IMR-90 (cell line): Measurements from ENCODE around the gene SENP7. TPM values are rescaled to one million over a fixed set of nuclear protein-coding genes. Genes with fewer than 3 reads are reported as not detected.

Source experiments
- ATAC-seq: fragments of 200-7000 bp; cut with Tn5 transposase; 2 replicates; pipeline ENCODE4 v1.9.1; 2020; ENCODE audit warnings: low read depth, mild to moderate bottlenecking, moderate library complexity
- BruUV-seq: library from RNA; stranded (reverse); fragments of 400-500 nt; replicated peaks from 2 replicates; lab custom pipeline; 2021; lab: Mats Ljungman, UMichigan
- CTCF ChIA-PET: fragments of 300-600 bp; formaldehyde crosslinking; extraction: SDS; loops from one replicate; lab custom pipeline; 2021; ENCODE audit warnings: antibody characterized with exemption; lab: Yijun Ruan, JAX
- POLR2A ChIA-PET: fragments of 300-600 bp; sonication (Branson Sonifier 250); formaldehyde crosslinking; loops from one replicate; lab custom pipeline; 2022; ENCODE audit warnings: antibody characterized with exemption; ENCODE audit not compliant: unreplicated experiment; lab: Charles Lee
- DNase-seq: peaks from one replicate; pipeline ENCODE4 v3.0.0; 2013
- H2AFZ ChIP-seq: replicated peaks from 2 replicates; pipeline ENCODE3; 2013; ENCODE audit warnings: low read length, mild to moderate bottlenecking; ENCODE audit not compliant: poor library complexity
- H2AK5ac ChIP-seq: 2 replicates; pipeline ENCODE4 v1.6.1; 2013; ENCODE audit warnings: low read depth, low read length, inconsistent platforms
- H2AK9ac ChIP-seq: replicated peaks from 2 replicates; pipeline ENCODE3; 2013; ENCODE audit warnings: mild to moderate bottlenecking, low read depth, low read length, moderate library complexity; ENCODE audit not compliant: poor library complexity
- H2BK120ac ChIP-seq: 2 replicates; pipeline ENCODE4 v1.6.1; 2013; ENCODE audit warnings: low read depth, low read length, inconsistent platforms
- H2BK15ac ChIP-seq: 3 replicates; pipeline ENCODE4 v1.6.1; 2013; ENCODE audit warnings: low read depth, low read length, inconsistent platforms
- H2BK20ac ChIP-seq: 2 replicates; pipeline ENCODE4 v1.6.1; 2013; ENCODE audit warnings: low read depth, mild to moderate bottlenecking, inconsistent platforms, low read length, moderate library complexity
- H2BK5ac ChIP-seq: 2 replicates; pipeline ENCODE4 v1.6.1; 2013; ENCODE audit warnings: mild to moderate bottlenecking, low read depth, low read length, inconsistent platforms; ENCODE audit not compliant: poor library complexity, severe bottlenecking
- H3K14ac ChIP-seq: replicated peaks from 2 replicates; pipeline ENCODE4 v1.6.1; 2013; ENCODE audit warnings: low read depth, low read length, inconsistent platforms
- H3K18ac ChIP-seq: 2 replicates; pipeline ENCODE4 v1.6.1; 2013; ENCODE audit warnings: low read depth, low read length, control low read depth
- H3K23ac ChIP-seq: 2 replicates; pipeline ENCODE4 v1.6.1; 2013; ENCODE audit warnings: low read depth, low read length, inconsistent platforms
- H3K27ac ChIP-seq: 2 replicates; pipeline ENCODE4 v1.5.1; 2013; ENCODE audit warnings: mild to moderate bottlenecking, control low read depth, low read length; ENCODE audit not compliant: insufficient read depth
- H3K27me3 ChIP-seq: 2 replicates; pipeline ENCODE4 v1.6.1; 2013; ENCODE audit warnings: low read length; ENCODE audit not compliant: control insufficient read depth, insufficient read depth
- H3K36me3 ChIP-seq: 2 replicates; pipeline ENCODE4 v1.6.1; 2013; ENCODE audit warnings: low read length, mixed read lengths; ENCODE audit not compliant: control insufficient read depth, insufficient read depth
- H3K4ac ChIP-seq: 2 replicates; pipeline ENCODE4 v1.6.1; 2013; ENCODE audit warnings: low read depth, low read length, inconsistent platforms
- H3K4me1 ChIP-seq: 2 replicates; pipeline ENCODE4 v1.6.1; 2013; ENCODE audit warnings: low read length, mixed read lengths; ENCODE audit not compliant: control insufficient read depth, insufficient read depth
- H3K4me2 ChIP-seq: 2 replicates; pipeline ENCODE4 v1.6.1; 2013; ENCODE audit warnings: low read depth, mild to moderate bottlenecking, control low read depth, low read length, moderate library complexity
- H3K4me3 ChIP-seq: 2 replicates; pipeline ENCODE4 v1.5.1; 2013; ENCODE audit warnings: low read depth, mild to moderate bottlenecking, control low read depth, low read length, moderate library complexity; ENCODE audit not compliant: insufficient read depth
- H3K56ac ChIP-seq: 2 replicates; pipeline ENCODE4 v1.6.1; 2013; ENCODE audit warnings: low read length, inconsistent platforms; ENCODE audit not compliant: insufficient read depth; ENCODE audit errors: extremely low read depth
- H3K79me1 ChIP-seq, 2 experiments: 2 replicates each; pipeline ENCODE4 v1.6.1; 2013; ENCODE audit warnings: low read length in 2 of 2, inconsistent platforms in 1 of 2, low read depth in 1 of 2
- H3K9ac ChIP-seq: 2 replicates; pipeline ENCODE4 v1.6.1; 2013; ENCODE audit warnings: low read depth, low read length, control low read depth
- H3K9me1 ChIP-seq: 2 replicates; pipeline ENCODE4 v1.6.1; 2013; ENCODE audit warnings: low read length, inconsistent platforms; ENCODE audit not compliant: insufficient read depth
- H3K9me3 ChIP-seq: 2 replicates; pipeline ENCODE4 v1.6.1; 2013; ENCODE audit warnings: low read length; ENCODE audit not compliant: control insufficient read depth, insufficient read depth
- H4K20me1 ChIP-seq: 2 replicates; pipeline ENCODE4 v1.6.1; 2013; ENCODE audit warnings: low read length, inconsistent platforms; ENCODE audit not compliant: insufficient read depth
- H4K5ac ChIP-seq: 2 replicates; pipeline ENCODE4 v1.6.1; 2013; ENCODE audit warnings: mild to moderate bottlenecking, low read depth, low read length, control low read depth
- H4K8ac ChIP-seq, 2 experiments: 2 replicates each; pipeline ENCODE4 v1.6.1; 2013; ENCODE audit warnings: low read depth in 2 of 2, low read length in 2 of 2, control low read depth in 1 of 2, inconsistent platforms in 1 of 2
- H4K91ac ChIP-seq: 2 replicates; pipeline ENCODE4 v1.6.1; 2013; ENCODE audit warnings: low read depth, low read length, inconsistent platforms; ENCODE audit not compliant: insufficient read depth
- BHLHE40 ChIP-seq: fragments of 150-350 bp; IDR thresholded peaks from 2 replicates; pipeline ENCODE4 v1.6.1; 2016; ENCODE audit warnings: mild to moderate bottlenecking, low read depth, low read length
- CEBPB ChIP-seq: IDR thresholded peaks from 2 replicates; pipeline ENCODE4 v1.6.1; 2012; ENCODE audit warnings: low read depth, low read length, improper control_type of control experiment
- CHD1 ChIP-seq: IDR thresholded peaks from 2 replicates; pipeline ENCODE4 v1.6.1; 2012; ENCODE audit warnings: low read depth, low read length, improper control_type of control experiment
- CTCF ChIP-seq: conservative IDR thresholded peaks from 2 replicates; pipeline ENCODE4 v1.5.1; 2012; ENCODE audit warnings: mild to moderate bottlenecking, low read depth, low read length, improper control_type of control experiment
- ELK1 ChIP-seq: fragments of 150-350 bp; IDR thresholded peaks from 2 replicates; pipeline ENCODE4 v1.6.1; 2016; ENCODE audit warnings: low read depth, mild to moderate bottlenecking, low read length, moderate library complexity, borderline replicate concordance
- FOS ChIP-seq: fragments of 150-350 bp; IDR thresholded peaks from 2 replicates; pipeline ENCODE4 v1.6.1; 2016; ENCODE audit warnings: low read depth, low read length
- MAFK ChIP-seq: IDR thresholded peaks from 2 replicates; pipeline ENCODE4 v1.6.1; 2012; ENCODE audit warnings: low read depth, low read length, improper control_type of control experiment
- MXI1 ChIP-seq: IDR thresholded peaks from 2 replicates; pipeline ENCODE4 v1.6.1; 2012; ENCODE audit warnings: low read depth, mild to moderate bottlenecking, low read length, moderate library complexity, borderline replicate concordance
- NFE2L2 ChIP-seq: fragments of 150-350 bp; IDR thresholded peaks from 2 replicates; pipeline ENCODE4 v1.6.1; 2016; ENCODE audit warnings: low read depth, mild to moderate bottlenecking, low read length
- POLR2A ChIP-seq: IDR thresholded peaks from 2 replicates; pipeline ENCODE4 v1.6.1; 2012; ENCODE audit warnings: mild to moderate bottlenecking, low read depth, low read length
- RAD21 ChIP-seq: IDR thresholded peaks from 2 replicates; pipeline ENCODE4 v1.6.1; 2012; ENCODE audit warnings: low read length, improper control_type of control experiment
- RCOR1 ChIP-seq: IDR thresholded peaks from 2 replicates; pipeline ENCODE4 v1.6.1; 2012; ENCODE audit warnings: mild to moderate bottlenecking, low read length, improper control_type of control experiment; ENCODE audit not compliant: insufficient replicate concordance
- RFX5 ChIP-seq: IDR thresholded peaks from 2 replicates; pipeline ENCODE4 v1.8.0; 2012; ENCODE audit warnings: low read depth, mild to moderate bottlenecking, low read length, moderate library complexity
- SMC3 ChIP-seq: fragments of 150-350 bp; IDR thresholded peaks from 2 replicates; pipeline ENCODE4 v1.6.1; 2016; ENCODE audit warnings: low read depth, mild to moderate bottlenecking, antibody characterized with exemption, low read length, moderate library complexity
- USF2 ChIP-seq: fragments of 150-350 bp; IDR thresholded peaks from 2 replicates; pipeline ENCODE4 v1.6.1; 2017; ENCODE audit warnings: mild to moderate bottlenecking, antibody characterized with exemption, low read length, low read depth
- WGBS, 2 experiments: methylation state at CpG; one replicate each; pipeline versions ENCODE4 v1.1.5 to v1.1.7; 2013; ENCODE audit warnings: missing lambda C conversion rate in 2 of 2; ENCODE audit not compliant: insufficient read length in 1 of 2; ENCODE audit errors: extremely low coverage in 2 of 2; 5-methylcytosine and 5-hydroxymethylcytosine counted together
- dilution Hi-C: fragments of 300-500 bp; cut with HindIII; formaldehyde crosslinking; loops from one replicate; pipeline ENCODE4 v1.14.3; 2018; ENCODE audit warnings: low sequenced_read_pairs; ENCODE audit not compliant: unreplicated experiment
- in situ Hi-C: fragments of 300-500 bp; cut with MboI; formaldehyde crosslinking; loops from 3 replicates; pipeline ENCODE4 v1.14.3; 2019; ENCODE audit warnings: low sequenced_read_pairs, inconsistent platforms, mixed read lengths
- intact Hi-C: fragments of 100-400 bp; cut with micrococcal nuclease; formaldehyde crosslinking; loops from 2 replicates; pipeline ENCODE4 v1.10.0; 2022
- polyA plus RNA-seq, 3 experiments: library from polyadenylated mRNA; depleted of rRNA; stranded (reverse); fragments of >200 nt; gene quantifications; 2 replicates each; pipeline ENCODE4 v1.2.3, GENCODE V29; 2012; ENCODE audit warnings: low replicate concordance in 1 of 3
- total RNA-seq: library from RNA; depleted of rRNA; stranded (reverse); fragments of >200 nt; gene quantifications from 2 replicates; pipeline ENCODE4 v1.2.3, GENCODE V29; 2012

The SENP7 gene
- total and polyA plus RNA-seq, 2 of the 4 experiments (the other 2 are of a cell fraction): 5.5 to 8.4 TPM

GRCh38 chr3:101423984-101424888 lies 88.8 kb downstream of the SENP7 start:
- no peak overlapping the region for H4K5ac ChIP-seq
- in situ Hi-C loops: no loop called here
- H3K27ac ChIP-seq: no peak overlapping the region
- H3K79me1 ChIP-seq: peaks cover 19 to 23% of the 10 kb centered on the region in 2 experiments
- H2BK5ac ChIP-seq: no peak overlapping the region
- no peak overlapping the region for H3K4me3 ChIP-seq
- no peak overlapping the region for H3K4me2 ChIP-seq
- H3K9me1 ChIP-seq: peaks cover 4% of the 10 kb centered on the region
- ATAC-seq: no peak
- H3K14ac ChIP-seq: no peak overlapping the region
- no peaks in the 10 kb centered on the region for H3K27me3 ChIP-seq
- H2BK120ac ChIP-seq: no peak overlapping the region
- no peak overlapping the region for H2AFZ ChIP-seq
- H2AK5ac ChIP-seq: no peak overlapping the region
- dilution Hi-C loops: no loop called here
- no peaks in the 10 kb centered on the region for H3K4me1 ChIP-seq
- intact Hi-C loops: no loop called here
- H3K4ac ChIP-seq: no peak overlapping the region
- H3K23ac ChIP-seq: no peak overlapping the region
- DNase-seq: no peak
- ChIA-PET CTCF (no interaction called here), POLR2A (no interaction called here)
- H4K20me1 ChIP-seq: peaks cover 5% of the 10 kb centered on the region; the same call in 1 of the 2 replicates
- H2BK20ac ChIP-seq: no peak overlapping the region
- no peaks in the 10 kb centered on the region for H3K9me3 ChIP-seq
- no peak overlapping the region for H4K91ac ChIP-seq
- H3K9ac ChIP-seq: no peak overlapping the region
- 100% methylated on average over 1 of the region's 11 CpGs; no CpG with 5 or more reads in 1 of the 2 experiments for WGBS, 2 experiments
- no peak overlapping the region for H3K56ac ChIP-seq
- no peak overlapping the region for H2AK9ac ChIP-seq
- no TSS peak for BruUV-seq
- no peaks in the 10 kb centered on the region for H3K36me3 ChIP-seq
- H2BK15ac ChIP-seq: no peak overlapping the region
- H3K18ac ChIP-seq: no peak overlapping the region
- no peak overlapping the region for H4K8ac ChIP-seq
- no peak for TF ChIP-seq SMC3
- no peak for TF ChIP-seq MAFK
- no peak for TF ChIP-seq RAD21
- no peak for TF ChIP-seq BHLHE40
- TF ChIP-seq POLR2A: no peak
- no peak for TF ChIP-seq RCOR1
- no peak for TF ChIP-seq NFE2L2
- no peak for TF ChIP-seq MXI1
- TF ChIP-seq CTCF: no peak
- no peak for TF ChIP-seq FOS
- TF ChIP-seq ELK1: no peak
- no peak for TF ChIP-seq RFX5
- no peak for TF ChIP-seq CEBPB
- TF ChIP-seq CHD1: no peak
- no peak for TF ChIP-seq USF2
